Activated T-cell treated with anti-CD3 and anti-CD28 coated beads for 48 hours (primary cell): ENCODE measurements around the gene PLXNA2.

Source experiments
- DNase-seq: peaks from one replicate; pipeline ENCODE4 v3.0.0-alpha.2; 2020; ENCODE audit warnings: low read depth

PLXNA2 gene

GRCh38 chr1:208159555-208160258, 84.5 kb downstream of the PLXNA2 start:
- no peak for DNase-seq

GRCh38 chr1:208158640-208159554, 85.3 kb downstream of the PLXNA2 start:
- DNase-seq: no peak

GRCh38 chr1:208157769-208158168, 86.4 kb downstream of the PLXNA2 start:
- DNase-seq: no peak

GRCh38 chr1:208156741-208157140, 87.4 kb downstream of the PLXNA2 start:
- DNase-seq: no peak

GRCh38 chr1:208156310-208156709, 87.9 kb downstream of the PLXNA2 start:
- DNase-seq: no peak

- no peak for DNase-seq
These were observed 89.2 kb downstream of the PLXNA2 start for GRCh38 chr1:208154679-208155642.

- DNase-seq: no peak
These were observed 90.1 kb downstream of the PLXNA2 start for GRCh38 chr1:208154040-208154439.

GRCh38 chr1:208153386-208153785, 90.8 kb downstream of the PLXNA2 start:
- DNase-seq: no peak

GRCh38 chr1:208151728-208152598, 92.2 kb downstream of the PLXNA2 start:
- no peak for DNase-seq

GRCh38 chr1:208150833-208151458, 93.2 kb downstream of the PLXNA2 start:
- no peak for DNase-seq

GRCh38 chr1:208149776-208150514, 94.2 kb downstream of the PLXNA2 start:
- DNase-seq: no peak

GRCh38 chr1:208149213-208149612, 95.0 kb downstream of the PLXNA2 start:
- no peak for DNase-seq

- no peak for DNase-seq
These were observed 95.8 kb downstream of the PLXNA2 start for GRCh38 chr1:208148380-208148779.

GRCh38 chr1:208146650-208147049, 97.5 kb downstream of the PLXNA2 start:
- DNase-seq: no peak

GRCh38 chr1:208145167-208145566, 99.0 kb downstream of the PLXNA2 start:
- DNase-seq: no peak

GRCh38 chr1:208142590-208143382, 101.4 kb downstream of the PLXNA2 start:
- DNase-seq: no peak

- DNase-seq: no peak
These were observed 102.5 kb downstream of the PLXNA2 start for GRCh38 chr1:208141610-208142192.

- no peak for DNase-seq
These were observed 104.6 kb downstream of the PLXNA2 start for GRCh38 chr1:208139434-208140045.
